GM12878 (cell line): ENCODE data around the gene TRA2B. TPM values are rescaled to one million over a fixed set of nuclear protein-coding genes. Genes with fewer than 3 reads are reported as not detected.

ENCODE experiments used
- ATAC-seq: fragments of 200-7000 bp; cut with Tn5 transposase; 3 replicates; pipeline ENCODE4 v1.9.1; 2020; ENCODE audit warnings: mild to moderate bottlenecking, moderate library complexity
- BruUV-seq: library from RNA; stranded (reverse); fragments of 400-500 nt; replicated peaks from 2 replicates; lab custom pipeline; 2021; lab: Mats Ljungman, UMichigan
- CTCF ChIA-PET: fragments of 300-600 bp; sonication (Branson Sonifier 250); formaldehyde crosslinking; extraction: SDS; loops from one replicate; lab custom pipeline; 2021; ENCODE audit warnings: inconsistent platforms; lab: Yijun Ruan, JAX
- POLR2A ChIA-PET: fragments of 350-600 bp; formaldehyde crosslinking; extraction: SDS; loops from one replicate; lab custom pipeline; 2021; ENCODE audit warnings: inconsistent platforms; lab: Charles Lee
- RAD21 ChIA-PET: fragments of 300-600 bp; sonication (Branson Sonifier 250); formaldehyde crosslinking; loops from one replicate; lab custom pipeline; 2023; ENCODE audit warnings: antibody characterized with exemption; ENCODE audit not compliant: unreplicated experiment; lab: Charles Lee
- SMC1A ChIA-PET: fragments of 300-600 bp; sonication (Branson Sonifier 250); formaldehyde crosslinking; loops from one replicate; lab custom pipeline; 2023; ENCODE audit not compliant: unreplicated experiment, uncharacterized antibody; lab: Charles Lee
- DNase-seq: peaks from one replicate; pipeline ENCODE4 v3.0.0-alpha.2; 2011; ENCODE audit warnings: low read depth, low spot score
- FAIRE-seq: peaks from 3 replicates; lab custom pipeline; 2011; peaks lifted over from hg19 to GRCh38; lab: Jason Lieb, UNC
- H2AFZ ChIP-seq: 2 replicates; pipeline ENCODE4 v1.6.0; 2011; ENCODE audit warnings: low read depth, low read length, control low read depth; ENCODE audit not compliant: control insufficient read depth
- H3K27ac ChIP-seq: 2 replicates; pipeline ENCODE4 v1.5.1; 2011; ENCODE audit warnings: control low read depth; ENCODE audit not compliant: control insufficient read depth, insufficient read depth
- H3K27me3 ChIP-seq, 2 experiments: replicated peaks in 1 of 2; 2 replicates each; pipeline versions ENCODE4 v1.6.0 to v1.6.1; 2011; ENCODE audit warnings: low read length in 1 of 2; ENCODE audit not compliant: control insufficient read depth in 2 of 2, insufficient read depth in 2 of 2
- H3K36me3 ChIP-seq, 2 experiments: 2 replicates each; pipeline ENCODE4 v1.5.1; 2011; ENCODE audit warnings: low read length in 1 of 2; ENCODE audit not compliant: control insufficient read depth in 2 of 2, insufficient read depth in 2 of 2
- H3K4me1 ChIP-seq: 2 replicates; pipeline ENCODE4 v1.6.1; 2011; ENCODE audit warnings: mild to moderate bottlenecking, low read length, moderate library complexity, mixed read lengths; ENCODE audit not compliant: control insufficient read depth, insufficient read depth
- H3K4me2 ChIP-seq: 2 replicates; pipeline ENCODE4 v1.6.0; 2011; ENCODE audit warnings: control low read depth; ENCODE audit not compliant: control insufficient read depth, insufficient read depth
- H3K4me3 ChIP-seq: fragments of 200-600 bp; sonication (generic); 2 replicates; pipeline ENCODE4 v1.5.1; 2016
- H3K79me2 ChIP-seq: 2 replicates; pipeline ENCODE4 v1.6.0; 2011; ENCODE audit warnings: low read length; ENCODE audit not compliant: control insufficient read depth, insufficient read depth
- H3K9ac ChIP-seq: 2 replicates; pipeline ENCODE4 v1.8.0; 2011; ENCODE audit warnings: low read length, control low read depth, mixed read lengths; ENCODE audit not compliant: control insufficient read depth, insufficient read depth
- H3K9me3 ChIP-seq: replicated peaks from 3 replicates; pipeline ENCODE4 v1.5.1; 2011; ENCODE audit warnings: mild to moderate bottlenecking, low read length; ENCODE audit not compliant: control insufficient read depth, insufficient read depth
- H4K20me1 ChIP-seq: 2 replicates; pipeline ENCODE4 v1.6.0; 2011; ENCODE audit not compliant: control insufficient read depth, insufficient read depth
- E4F1 ChIP-seq: fragments of 450-650 bp; IDR thresholded peaks from 2 replicates; pipeline ENCODE4 v1.6.1; 2018; ENCODE audit warnings: borderline replicate concordance, mild to moderate bottlenecking; ENCODE audit not compliant: partially characterized antibody
- HDAC2 ChIP-seq: fragments of 200-600 bp; sonication (generic); IDR thresholded peaks from 2 replicates; pipeline ENCODE4 v1.6.1; 2017
- RFX5 ChIP-seq: IDR thresholded peaks from 2 replicates; pipeline ENCODE4 v1.6.1; 2011; ENCODE audit warnings: low read depth, low read length, improper control_type of control experiment
- RUNX3 ChIP-seq: IDR thresholded peaks from 2 replicates; pipeline ENCODE4 v1.6.1; 2012; ENCODE audit warnings: low read length, inconsistent platforms
- SIN3A ChIP-seq: IDR thresholded peaks from 2 replicates; pipeline ENCODE4 v1.6.1; 2012; ENCODE audit warnings: low read depth, low read length, improper control_type of control experiment
- TAF1 ChIP-seq: IDR thresholded peaks from 2 replicates; pipeline ENCODE4 v1.6.1; 2011; ENCODE audit warnings: mild to moderate bottlenecking, low read depth, low read length, borderline replicate concordance
- ZNF217 ChIP-seq: fragments of 450-650 bp; IDR thresholded peaks from 2 replicates; pipeline ENCODE4 v1.6.1; 2017; ENCODE audit warnings: antibody characterized with exemption, mild to moderate bottlenecking
- WGBS: methylation state at CpG from one replicate; pipeline ENCODE4 v1.1.6; 2016; ENCODE audit warnings: low lambda C conversion rate; ENCODE audit not compliant: insufficient replicate concordance, insufficient coverage; ENCODE audit errors: missing lambda C conversion rate; 5-methylcytosine and 5-hydroxymethylcytosine counted together
- in situ Hi-C: fragments of 300-500 bp; cut with MboI; formaldehyde crosslinking; loops from 9 replicates; pipeline ENCODE4 v1.14.3; 2018; ENCODE audit warnings: mixed read lengths
- intact Hi-C: fragments of 100-400 bp; cut with micrococcal nuclease; formaldehyde crosslinking; loops from one replicate; pipeline ENCODE4 v1.14.2; 2022; ENCODE audit not compliant: unreplicated experiment
- polyA plus RNA-seq, 11 experiments: library from polyadenylated mRNA; depleted of rRNA in 4 of 11; unstranded in 6 of 11; stranded (reverse) in 5 of 11; fragments of >200 nt; fragmentation: Nextera tagmentation in 4 of 11; fragmentation: Illumina TruSeq in 1 of 11; extraction: Ambion mirVana in 4 of 11; extraction: Trizol in 1 of 11; gene quantifications; 1 replicate in 1 of 11; 2 replicates in 10 of 11; pipeline versions ENCODE4 v1.2.1 to v1.2.3, GENCODE V29; 2011 to 2016; ENCODE audit warnings: inconsistent platforms in 2 of 11, missing spikeins in 2 of 11, low read depth in 1 of 11
- total RNA-seq, 4 experiments: library from RNA; depleted of rRNA in 3 of 4; stranded (reverse); fragments of >200 nt in 3 of 4; fragmentation: Illumina TruSeq in 1 of 4; extraction: Trizol in 1 of 4; gene quantifications; 2 replicates each; pipeline versions ENCODE4 v1.2.1 to v1.2.3, GENCODE V29; 2013 to 2021
- TF ChIP-seq, protein P1 (sequence below): IDR thresholded peaks from 2 replicates; pipeline ENCODE4 v1.6.1; 2012; ENCODE audit warnings: low read depth, low read length, improper control_type of control experiment

Gene TRA2B
- total and polyA plus RNA-seq, 10 of the 15 experiments (the other 5 are each of a cell fraction or from before 2014, with no cell fraction given) = 130 to 317 (median 278) TPM

GRCh38 chr3:185942907-185943759 is 5.3 kb upstream of the TRA2B start (continued):
- TF ChIP-seq, protein P1, sequence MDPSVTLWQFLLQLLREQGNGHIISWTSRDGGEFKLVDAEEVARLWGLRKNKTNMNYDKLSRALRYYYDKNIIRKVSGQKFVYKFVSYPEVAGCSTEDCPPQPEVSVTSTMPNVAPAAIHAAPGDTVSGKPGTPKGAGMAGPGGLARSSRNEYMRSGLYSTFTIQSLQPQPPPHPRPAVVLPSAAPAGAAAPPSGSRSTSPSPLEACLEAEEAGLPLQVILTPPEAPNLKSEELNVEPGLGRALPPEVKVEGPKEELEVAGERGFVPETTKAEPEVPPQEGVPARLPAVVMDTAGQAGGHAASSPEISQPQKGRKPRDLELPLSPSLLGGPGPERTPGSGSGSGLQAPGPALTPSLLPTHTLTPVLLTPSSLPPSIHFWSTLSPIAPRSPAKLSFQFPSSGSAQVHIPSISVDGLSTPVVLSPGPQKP = no peak
- TF ChIP-seq RFX5 (no peak), RUNX3 (peak; percentile 29; the same call in 1 of the 2 replicates), E4F1 (no peak)

- H3K9ac ChIP-seq = no peak overlapping the region
- no peaks in the 10 kb centered on the region for H3K36me3 ChIP-seq
- no peak for FAIRE-seq
- in situ Hi-C loops (loop anchor here (25.0 kb wide), 1 partner anchor 845 kb away; the partner anchor contains the start of gene EIF4A2), intact Hi-C loops (no loop called here)
- no TSS peak for BruUV-seq
- H3K4me3 ChIP-seq = no peak overlapping the region
- peaks cover 5% of the 10 kb centered on the region; the same call in 1 of the 2 replicates for H3K4me1 ChIP-seq
- no peak overlapping the region for H2AFZ ChIP-seq
- TF ChIP-seq ZNF217 (no peak), TAF1 (no peak), HDAC2 (no peak), SIN3A (no peak)
- no peak overlapping the region for H3K27ac ChIP-seq
- no peaks in the 10 kb centered on the region; the same call in 2 of the 3 replicates for H3K9me3 ChIP-seq
- no peaks in the 10 kb centered on the region for H4K20me1 ChIP-seq
- RAD21 ChIA-PET = interaction anchor here (1.3 to 2.3 kb wide), 5 partner anchors 10 to 592 kb away, joined by 3 to 20 read pairs (median 9); no protein-coding TSS in a partner anchor
- SMC1A ChIA-PET = interaction anchor here (0.8 to 3.5 kb wide), 9 partner anchors 11 to 624 kb away, joined by 3 to 24 read pairs (median 11); no protein-coding TSS in a partner anchor
- no peak for ATAC-seq
- DNase-seq = no peak
- WGBS = 66% methylated on average over 3 of the region's 3 CpGs
- no peak overlapping the region for H3K4me2 ChIP-seq
- POLR2A ChIA-PET = interaction anchor here (0.5 to 1.5 kb wide), 6 partner anchors 10 to 317 kb away, joined by 3 to 7 read pairs (median 4); no protein-coding TSS in a partner anchor
- no peaks in the 10 kb centered on the region for H3K27me3 ChIP-seq
- CTCF ChIA-PET = interaction anchor here (0.7 to 3.9 kb wide), 21 partner anchors 10 to 674 kb away, joined by 3 to 87 read pairs (median 21); no protein-coding TSS in a partner anchor
- peaks cover 5% of the 10 kb centered on the region for H3K79me2 ChIP-seq
Observed at GRCh38 chr3:185942396-185942795, 4.6 kb upstream of the TRA2B start.
